PC-3 (cell line): ENCODE results near the gene TMEM126A. TPM values are rescaled to one million over a fixed set of nuclear protein-coding genes. Genes with fewer than 3 reads are reported as not detected.

ENCODE experiments used
- ATAC-seq: fragments of 200-7000 bp; cut with Tn5 transposase; 2 replicates; pipeline ENCODE4 v1.9.1; 2020; ENCODE audit warnings: mild to moderate bottlenecking, moderate library complexity
- BruUV-seq: library from RNA; stranded (reverse); fragments of 400-500 nt; replicated peaks from 2 replicates; lab custom pipeline; 2021; lab: Mats Ljungman, UMichigan
- CTCF ChIA-PET: fragments of 300-600 bp; sonication (Branson Sonifier 250); formaldehyde crosslinking; loops from one replicate; lab custom pipeline; 2022; ENCODE audit warnings: antibody characterized with exemption; lab: Charles Lee
- POLR2A ChIA-PET: fragments of 300-600 bp; sonication (Branson Sonifier 250); formaldehyde crosslinking; loops from one replicate; lab custom pipeline; 2022; ENCODE audit warnings: antibody characterized with exemption; ENCODE audit not compliant: unreplicated experiment; lab: Charles Lee
- DNase-seq: peaks from one replicate; pipeline ENCODE4 v3.0.0-alpha.2; 2015
- H2AFZ ChIP-seq: fragments of 300-600 bp; sonication (generic); 2 replicates; pipeline ENCODE4 v1.6.0; 2016; ENCODE audit warnings: antibody characterized with exemption, low read length
- H3F3A ChIP-seq: fragments of 300-600 bp; sonication (generic); one replicate; pipeline ENCODE4 v1.6.0; 2017; ENCODE audit warnings: antibody characterized with exemption, low read length, control low read depth, mild to moderate bottlenecking; ENCODE audit not compliant: unreplicated experiment
- H3K27ac ChIP-seq: fragments of 300-600 bp; sonication (generic); 2 replicates; pipeline ENCODE4 v1.5.1; 2016; ENCODE audit warnings: mild to moderate bottlenecking, low read length
- H3K27me3 ChIP-seq: fragments of 300-600 bp; sonication (generic); 2 replicates; pipeline ENCODE4 v1.6.1; 2016; ENCODE audit warnings: low read length, mixed read lengths
- H3K36me3 ChIP-seq: fragments of 300-600 bp; sonication (generic); 2 replicates; pipeline ENCODE4 v1.6.1; 2016; ENCODE audit warnings: low read depth, mixed run types, low read length, mixed read lengths
- H3K4me1 ChIP-seq: fragments of 300-600 bp; sonication (generic); 2 replicates; pipeline ENCODE4 v1.5.1; 2016; ENCODE audit warnings: low read length; ENCODE audit not compliant: insufficient read depth
- H3K4me2 ChIP-seq: fragments of 300-600 bp; sonication (generic); 2 replicates; pipeline ENCODE4 v1.6.0; 2016; ENCODE audit warnings: low read length
- H3K4me3 ChIP-seq: fragments of 300-600 bp; sonication (generic); 2 replicates; pipeline ENCODE4 v1.5.1; 2016; ENCODE audit warnings: mild to moderate bottlenecking, low read length, mixed read lengths
- H3K79me2 ChIP-seq: fragments of 300-600 bp; sonication (generic); 2 replicates; pipeline ENCODE4 v1.6.1; 2017; ENCODE audit warnings: low read length, mixed read lengths
- H3K9ac ChIP-seq: fragments of 300-600 bp; sonication (generic); 2 replicates; pipeline ENCODE4 v1.6.0; 2016; ENCODE audit warnings: mild to moderate bottlenecking, low read length
- H3K9me2 ChIP-seq: fragments of 300-600 bp; sonication (generic); replicated peaks from 2 replicates; pipeline ENCODE4 v1.6.1; 2016; ENCODE audit warnings: mixed run types, low read length, mixed read lengths
- H3K9me3 ChIP-seq: fragments of 300-600 bp; sonication (generic); 2 replicates; pipeline ENCODE4 v1.6.1; 2016; ENCODE audit warnings: low read length, mixed read lengths
- H4K20me1 ChIP-seq: fragments of 300-600 bp; sonication (generic); 2 replicates; pipeline ENCODE4 v1.6.1; 2016; ENCODE audit warnings: low read length, mixed read lengths
- CTCF ChIP-seq: fragments of 300-600 bp; sonication (generic); conservative IDR thresholded peaks from 2 replicates; pipeline ENCODE4 v1.5.1; 2017; ENCODE audit warnings: antibody characterized with exemption, low read depth, mild to moderate bottlenecking, low read length
- EZH2 ChIP-seq: fragments of 300-600 bp; sonication (generic); IDR thresholded peaks from one replicate; pipeline ENCODE4 v1.6.1; 2017; ENCODE audit warnings: antibody characterized with exemption, mild to moderate bottlenecking, low read length; ENCODE audit not compliant: unreplicated experiment
- EZH2phosphoT487 ChIP-seq: fragments of 300-600 bp; sonication (generic); IDR thresholded peaks from 2 replicates; pipeline ENCODE4 v1.6.1; 2018; ENCODE audit warnings: mild to moderate bottlenecking, antibody characterized with exemption, low read length, borderline replicate concordance
- intact Hi-C: fragments of 100-400 bp; cut with micrococcal nuclease; formaldehyde crosslinking; loops from 2 replicates; pipeline ENCODE4 v1.9.0; 2023
- total RNA-seq: library from RNA; depleted of rRNA; stranded (reverse); fragments of >200 nt; gene quantifications from 2 replicates; pipeline ENCODE4 v1.2.3, GENCODE V29; 2014

The TMEM126A gene
- total RNA-seq, 1 experiment from 2014 or later: 37.8 TPM

- Histone ChIP-seq H3K4me3 (no peak overlapping the region), H3K4me1 (no peaks in the 10 kb centered on the region), H3K79me2 (no peaks in the 10 kb centered on the region), H3K27me3 (no peaks in the 10 kb centered on the region), H3K27ac (no peak overlapping the region), H3K36me3 (no peaks in the 10 kb centered on the region), H2AFZ (no peak overlapping the region), H4K20me1 (no peaks in the 10 kb centered on the region), H3K9ac (no peak overlapping the region), H3K4me2 (no peak overlapping the region), H3F3A (no peaks in the 10 kb centered on the region), H3K9me3 (no peaks in the 10 kb centered on the region), H3K9me2 (no peaks in the 10 kb centered on the region)
- intact Hi-C loops: no loop called here
- DNase-seq: no peak
- ATAC-seq: no peak
- CTCF ChIA-PET: interaction anchor here (0.5 kb wide), 1 partner anchor 196 kb away, joined by 3 read pairs; no protein-coding TSS in a partner anchor
- no TSS peak for BruUV-seq
- POLR2A ChIA-PET: interaction anchor here (0.6 kb wide), 1 partner anchor 148 kb away, joined by 4 read pairs; no protein-coding TSS in a partner anchor
- no peak for TF ChIP-seq EZH2
- TF ChIP-seq CTCF: no peak
- no peak for TF ChIP-seq EZH2phosphoT487
Observed at GRCh38 chr11:85679576-85679975, 31.8 kb downstream of the TMEM126A start.

GRCh38 chr11:85680897-85681296 lies 33.1 kb downstream of the TMEM126A start:
- Histone ChIP-seq H3K36me3 (no peaks in the 10 kb centered on the region), H2AFZ (no peak overlapping the region), H3K4me3 (no peak overlapping the region), H3K9me3 (no peaks in the 10 kb centered on the region), H3K4me1 (no peaks in the 10 kb centered on the region), H4K20me1 (no peaks in the 10 kb centered on the region), H3K9ac (no peak overlapping the region), H3K79me2 (no peaks in the 10 kb centered on the region), H3F3A (no peaks in the 10 kb centered on the region), H3K9me2 (no peaks in the 10 kb centered on the region), H3K27me3 (no peaks in the 10 kb centered on the region), H3K4me2 (no peak overlapping the region), H3K27ac (no peak overlapping the region)
- no peak for ATAC-seq
- no peak for TF ChIP-seq CTCF
- no peak for TF ChIP-seq EZH2phosphoT487
- TF ChIP-seq EZH2: no peak
- intact Hi-C loops: no loop called here
- BruUV-seq: no TSS peak
- ChIA-PET CTCF (interaction anchor here (0.9 kb wide), 1 partner anchor 129 kb away, joined by 3 read pairs; no protein-coding TSS in a partner anchor), POLR2A (no interaction called here)
- no peak for DNase-seq
